Keratinocyte (primary cell): ENCODE results near the gene AGAP1. TPM values are rescaled to one million over a fixed set of nuclear protein-coding genes. Genes with fewer than 3 reads are reported as not detected.

Experiments used
- DNase-seq: peaks from one replicate; pipeline ENCODE4 v3.0.0-alpha.2; 2011; ENCODE audit warnings: low read depth, missing footprints, low spot score
- FAIRE-seq: peaks from 2 replicates; lab custom pipeline; 2011; peaks lifted over from hg19 to GRCh38; lab: Jason Lieb, UNC
- H2AFZ ChIP-seq: 2 replicates; pipeline ENCODE4 v1.6.0; 2012; ENCODE audit warnings: low read length, control low read depth, inconsistent platforms; ENCODE audit not compliant: control insufficient read depth
- H3K27ac ChIP-seq: 2 replicates; pipeline ENCODE4 v1.5.1; 2011; ENCODE audit warnings: low read length; ENCODE audit not compliant: control insufficient read depth, insufficient read depth
- H3K27me3 ChIP-seq: 3 replicates; pipeline ENCODE4 v1.6.0; 2011; ENCODE audit warnings: low read length; ENCODE audit not compliant: control insufficient read depth, insufficient read depth; ENCODE audit errors: extremely low read depth
- H3K36me3 ChIP-seq, 2 experiments: 2 replicates in 1 of 2; 3 replicates in 1 of 2; pipeline ENCODE4 v1.5.1; 2011; ENCODE audit warnings: low read length in 2 of 2, mild to moderate bottlenecking in 1 of 2; ENCODE audit not compliant: control insufficient read depth in 2 of 2, insufficient read depth in 2 of 2; ENCODE audit errors: extremely low read depth in 1 of 2
- H3K4me1 ChIP-seq: 3 replicates; pipeline ENCODE4 v1.5.1; 2011; ENCODE audit warnings: low read length; ENCODE audit not compliant: control insufficient read depth, insufficient read depth; ENCODE audit errors: extremely low read depth
- H3K4me2 ChIP-seq: 3 replicates; pipeline ENCODE4 v1.6.0; 2011; ENCODE audit warnings: low read depth, low read length; ENCODE audit not compliant: control insufficient read depth, insufficient read depth; ENCODE audit errors: extremely low read depth
- H3K4me3 ChIP-seq, 3 experiments: fragments of 200-600 bp in 1 of 3; sonication (generic) in 1 of 3; 2 replicates in 2 of 3; 3 replicates in 1 of 3; pipeline ENCODE4 v1.5.1; 2011 to 2016; ENCODE audit warnings: low read length in 3 of 3, mild to moderate bottlenecking in 3 of 3, control low read depth in 2 of 3, inconsistent platforms in 1 of 3, low read depth in 1 of 3, mixed read lengths in 1 of 3, mixed run types in 1 of 3, moderate library complexity in 1 of 3; ENCODE audit not compliant: control insufficient read depth in 2 of 3, insufficient read depth in 2 of 3; ENCODE audit errors: extremely low read depth in 1 of 3
- H3K79me2 ChIP-seq: 2 replicates; pipeline ENCODE4 v1.6.0; 2012; ENCODE audit warnings: low read length; ENCODE audit not compliant: control insufficient read depth, insufficient read depth
- H3K9ac ChIP-seq: 3 replicates; pipeline ENCODE4 v1.6.0; 2011; ENCODE audit warnings: low read length; ENCODE audit not compliant: control insufficient read depth, insufficient read depth; ENCODE audit errors: extremely low read depth
- H3K9me1 ChIP-seq: 3 replicates; pipeline ENCODE4 v1.6.0; 2011; ENCODE audit warnings: low read length; ENCODE audit not compliant: control insufficient read depth, insufficient read depth; ENCODE audit errors: extremely low read depth
- H3K9me3 ChIP-seq: 2 replicates; pipeline ENCODE4 v1.5.1; 2012; ENCODE audit warnings: low read depth, low read length; ENCODE audit not compliant: control insufficient read depth
- H4K20me1 ChIP-seq: 3 replicates; pipeline ENCODE4 v1.6.0; 2011; ENCODE audit warnings: low read length; ENCODE audit not compliant: control insufficient read depth, insufficient read depth; ENCODE audit errors: extremely low read depth
- CTCF ChIP-seq, 3 experiments: IDR thresholded peaks in 1 of 3; conservative IDR thresholded peaks in 1 of 3; optimal IDR thresholded peaks in 1 of 3; 2 replicates in 2 of 3; 3 replicates in 1 of 3; pipeline versions ENCODE3 to v1.5.1; 2011; ENCODE audit warnings: low read length in 3 of 3, mild to moderate bottlenecking in 3 of 3, moderate library complexity in 2 of 3, control low read depth in 1 of 3, inconsistent platforms in 1 of 3; ENCODE audit not compliant: insufficient read depth in 2 of 3; ENCODE audit errors: extremely low read depth in 1 of 3
- EZH2 ChIP-seq: IDR thresholded peaks from one replicate; pipeline ENCODE4 v1.6.1; 2012; ENCODE audit warnings: inconsistent platforms, mild to moderate bottlenecking, low read length, moderate library complexity
- dilution Hi-C: fragments of 300-500 bp; cut with MboI; formaldehyde crosslinking; loops from one replicate; pipeline ENCODE4 v1.7.0; 2020; ENCODE audit warnings: low sequenced_read_pairs; ENCODE audit not compliant: extremely low pct_ligation_motif_present
- polyA plus RNA-seq, 5 experiments: library from polyadenylated mRNA; depleted of rRNA in 3 of 5; stranded (reverse) in 3 of 5; stranded (forward) in 1 of 5; unstranded in 1 of 5; fragments of >200 nt; gene quantifications; 1 replicate in 1 of 5; 2 replicates in 3 of 5; 3 replicates in 1 of 5; pipeline versions ENCODE4 v1.2.1 to v1.2.3, GENCODE V29; 2011 to 2012; ENCODE audit warnings: missing spikeins in 2 of 5, low read depth in 1 of 5, low replicate concordance in 1 of 5

AGAP1 gene
- polyA plus RNA-seq, 1 donor (not counting 4 experiments of a cell fraction or from before 2014, with no cell fraction given): 12.6 TPM

- DNase-seq: no peak
- Histone ChIP-seq H3K27ac (no peak overlapping the region), H3K27me3 (no peaks in the 10 kb centered on the region), H3K4me1 (peaks cover 13% of the 10 kb centered on the region), H3K9ac (no peak overlapping the region), H4K20me1 (no peaks in the 10 kb centered on the region), H3K9me3 (no peaks in the 10 kb centered on the region), H3K4me2 (no peak overlapping the region), H3K79me2 (no peaks in the 10 kb centered on the region), H3K9me1 (no peaks in the 10 kb centered on the region), H3K4me3 (no peak overlapping the region), H3K36me3 (no peaks in the 10 kb centered on the region), H2AFZ (no peak overlapping the region)
- TF ChIP-seq EZH2: no peak
- no peak for TF ChIP-seq CTCF (optimal IDR thresholded peaks at IDR 0.05 in 1 of 3, IDR thresholded peaks at IDR 0.05 in 1 of 3, conservative IDR thresholded peaks at IDR 0.05 in 1 of 3; ENCODE audit: extremely low read depth in 1 of 3, insufficient read depth in 2 of 3, low read length in 3 of 3)
- FAIRE-seq: no peak
- dilution Hi-C loops: no loop called here
Observed at GRCh38 chr2:235949567-235950472, 456.0 kb downstream of the AGAP1 start.

GRCh38 chr2:235950473-235950809, 456.6 kb downstream of the AGAP1 start:
- no peak overlapping the region for H3K4me2 ChIP-seq
- no peaks in the 10 kb centered on the region for H3K9me1 ChIP-seq
- H3K4me1 ChIP-seq: peaks cover 13% of the 10 kb centered on the region
- H3K4me3 ChIP-seq: no peak overlapping the region
- dilution Hi-C loops: no loop called here
- H4K20me1 ChIP-seq: no peaks in the 10 kb centered on the region
- FAIRE-seq: no peak
- no peak overlapping the region for H3K9ac ChIP-seq
- no peaks in the 10 kb centered on the region for H3K79me2 ChIP-seq
- H3K9me3 ChIP-seq: no peaks in the 10 kb centered on the region
- no peak for DNase-seq
- no peaks in the 10 kb centered on the region for H3K27me3 ChIP-seq
- no peak overlapping the region for H2AFZ ChIP-seq
- H3K27ac ChIP-seq: no peak overlapping the region
- H3K36me3 ChIP-seq: no peaks in the 10 kb centered on the region
- TF ChIP-seq EZH2 (no peak), CTCF (optimal IDR thresholded peaks at IDR 0.05 in 1 of 3, IDR thresholded peaks at IDR 0.05 in 1 of 3, conservative IDR thresholded peaks at IDR 0.05 in 1 of 3; ENCODE audit: extremely low read depth in 1 of 3, insufficient read depth in 2 of 3, low read length in 3 of 3) (no peak)
